GM18873 (cell line): ENCODE data around the gene DRAM1.

ENCODE experiments used
- ATAC-seq: cut with Tn5 transposase; IDR thresholded peaks from one replicate; pipeline ENCODE4 v1.9.1; 2021; ENCODE audit warnings: mild to moderate bottlenecking, moderate library complexity, moderate number of reproducible peaks; ENCODE audit not compliant: unreplicated experiment, low FRiP score

The DRAM1 gene

GRCh38 chr12:101876861-101877805 is at the start of gene DRAM1:
Gene DRAM1 (plus strand): TSS chr12:101877580. CDS start chr12:101877790, 210 bp downstream.
- ATAC-seq = peak; percentile 65

- no peak for ATAC-seq
Observed at GRCh38 chr12:101828463-101829196, 48.8 kb upstream of the DRAM1 start.

DNA sequence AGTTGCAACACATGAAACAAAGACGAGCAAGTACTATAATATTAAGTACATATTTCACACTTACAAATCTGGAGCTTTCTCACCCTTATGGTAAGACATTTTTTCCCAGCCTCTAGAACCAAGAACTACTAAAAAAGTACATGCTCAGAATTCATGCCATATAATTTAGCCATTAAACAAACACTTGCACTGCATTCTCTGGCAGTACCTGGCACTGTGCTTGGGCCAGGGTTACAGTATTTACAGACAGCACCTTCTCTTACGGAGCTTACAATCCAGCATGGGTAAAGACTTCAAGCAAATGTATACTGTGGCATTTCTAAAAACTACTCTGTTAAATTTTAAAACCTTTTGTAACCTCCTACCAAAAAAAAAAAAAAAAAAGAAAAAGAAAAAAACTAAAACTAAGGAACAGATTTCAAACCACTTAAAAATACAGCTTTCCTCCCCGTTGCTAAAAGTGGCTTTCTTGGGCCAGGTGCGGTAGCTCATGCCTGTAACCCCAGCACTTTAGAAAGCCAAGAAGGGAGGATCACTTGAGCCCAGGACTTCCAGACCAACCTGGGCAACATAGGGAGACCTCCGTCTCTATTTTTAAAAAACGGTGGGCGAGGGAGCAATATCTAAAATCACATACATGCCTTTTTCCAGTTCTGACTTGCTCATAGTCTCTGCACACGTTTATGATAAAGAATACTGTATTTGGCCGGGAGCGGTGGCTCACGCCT is 47.6 kb upstream of the DRAM1 start:
- no peak for ATAC-seq

- peak; percentile 84 for ATAC-seq
Observed at GRCh38 chr12:101830367-101831325, 46.7 kb upstream of the DRAM1 start, which contains the start of gene GNPTAB. Gene GNPTAB (minus strand): TSS chr12:101830959. CDS start chr12:101830675, 284 bp downstream.

DNA sequence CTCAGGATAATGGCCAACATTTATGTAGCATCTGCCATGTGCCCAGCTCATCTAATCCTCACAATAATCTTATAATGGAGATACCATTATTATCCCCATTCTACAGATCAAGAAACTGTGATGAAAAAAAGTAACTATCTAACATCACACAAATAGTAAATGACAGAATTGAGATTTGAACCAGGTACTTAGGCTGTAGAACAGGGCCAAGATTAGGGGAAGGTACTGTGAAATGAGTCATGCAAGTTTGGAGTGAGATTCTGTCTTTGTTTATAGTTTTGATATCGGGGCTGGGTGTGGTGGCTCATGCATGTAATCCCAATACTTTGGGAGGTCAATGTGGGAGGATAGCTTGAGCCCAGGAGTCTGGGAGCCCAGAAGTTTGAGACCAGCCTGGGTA is 45.4 kb upstream of the DRAM1 start:
- no peak for ATAC-seq

DNA sequence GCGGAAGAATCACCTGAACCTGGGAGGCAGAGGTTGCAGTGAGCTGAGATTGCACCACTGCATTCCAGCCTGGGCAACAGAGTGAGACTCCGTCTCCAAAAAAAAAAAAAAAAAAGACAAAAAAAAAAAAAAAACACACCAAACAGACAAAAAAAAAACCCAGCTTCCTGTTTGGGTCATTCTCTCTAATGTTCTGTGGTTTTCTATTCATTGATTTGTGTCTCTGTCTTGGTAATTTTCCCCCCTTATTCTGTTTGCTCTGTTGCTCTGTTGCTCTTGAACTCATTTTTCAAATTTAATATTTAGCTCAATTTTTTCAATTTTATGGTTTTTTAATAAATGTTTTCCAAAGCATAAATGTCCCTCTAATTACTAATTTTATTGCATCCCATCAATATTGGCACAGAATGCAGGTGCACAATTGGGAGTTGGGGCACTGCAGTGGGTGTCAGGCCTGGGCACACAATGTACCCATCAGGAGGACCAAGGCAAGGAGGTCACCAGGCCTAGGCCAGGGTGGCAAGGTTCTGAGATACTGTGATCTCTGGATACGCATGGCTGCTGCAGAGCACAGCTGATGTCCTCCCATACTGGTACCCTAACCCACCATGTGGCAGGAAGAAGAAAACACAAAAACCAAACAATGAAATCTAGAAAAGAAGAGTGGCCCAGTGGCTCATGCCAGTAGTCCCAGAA is 38.6 kb upstream of the DRAM1 start:
- ATAC-seq = peak; percentile 59

GRCh38 chr12:101839324-101840283 is 37.8 kb upstream of the DRAM1 start:
- no peak for ATAC-seq

DNA sequence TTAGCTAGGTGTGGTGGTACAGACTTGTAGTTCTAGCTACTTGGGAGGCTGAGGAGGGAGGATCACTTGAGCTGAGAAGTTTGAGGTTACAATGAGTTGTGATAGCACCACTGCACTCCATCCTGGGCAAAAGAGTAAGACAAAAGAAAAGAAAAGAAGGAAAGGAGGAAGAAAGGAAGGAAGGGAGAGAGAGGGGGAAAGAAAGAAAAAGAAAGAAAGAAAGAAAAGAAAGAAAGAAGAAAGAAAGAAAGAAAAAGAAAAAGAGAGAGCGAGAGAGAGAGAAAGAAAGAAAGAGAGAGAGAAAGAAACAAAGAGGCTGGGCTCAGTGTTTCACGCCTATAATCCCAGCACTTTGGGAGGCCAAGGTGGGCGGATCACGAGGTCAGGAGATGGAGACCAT is 36.3 kb upstream of the DRAM1 start:
- ATAC-seq = no peak

- no peak for ATAC-seq
Observed at GRCh38 chr12:101845137-101845711, 32.2 kb upstream of the DRAM1 start.

DNA sequence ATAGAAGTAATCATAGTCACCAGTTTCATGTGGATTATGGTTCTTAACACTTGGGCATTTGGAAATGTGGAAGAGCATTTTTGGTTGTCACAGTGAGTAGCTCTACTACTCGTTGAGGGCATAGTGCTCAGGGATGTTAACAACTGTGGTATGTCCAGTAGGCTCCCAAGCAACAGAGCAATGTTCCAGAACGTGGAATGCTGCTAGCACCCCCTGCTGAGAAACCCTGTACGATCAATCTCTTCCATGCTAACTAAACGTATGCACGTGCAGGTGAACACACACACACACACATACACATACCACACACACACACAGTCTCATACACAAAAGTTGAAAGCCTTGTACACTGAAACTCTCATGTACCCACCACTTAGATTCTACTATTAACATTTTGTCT is 30.1 kb upstream of the DRAM1 start:
- no peak for ATAC-seq

DNA sequence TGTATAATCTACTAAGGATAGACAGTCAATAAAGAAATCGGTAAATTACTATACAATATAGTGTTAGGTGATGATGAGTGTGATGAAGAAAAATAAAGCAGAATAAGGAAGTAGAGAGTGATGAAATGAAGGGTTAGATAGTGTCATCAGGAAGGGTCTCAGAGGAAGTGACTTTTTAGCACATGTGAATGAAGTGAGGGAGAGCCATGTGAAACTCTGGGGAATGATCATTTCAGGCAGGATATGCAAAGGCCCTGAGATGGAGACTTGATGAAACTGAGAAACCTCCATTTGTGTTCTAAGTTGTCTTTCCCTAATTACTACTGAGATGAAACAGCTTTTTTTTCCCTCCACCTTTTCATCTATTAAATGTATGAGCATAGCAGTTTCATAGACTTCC is 27.2 kb upstream of the DRAM1 start:
- ATAC-seq = no peak

DNA sequence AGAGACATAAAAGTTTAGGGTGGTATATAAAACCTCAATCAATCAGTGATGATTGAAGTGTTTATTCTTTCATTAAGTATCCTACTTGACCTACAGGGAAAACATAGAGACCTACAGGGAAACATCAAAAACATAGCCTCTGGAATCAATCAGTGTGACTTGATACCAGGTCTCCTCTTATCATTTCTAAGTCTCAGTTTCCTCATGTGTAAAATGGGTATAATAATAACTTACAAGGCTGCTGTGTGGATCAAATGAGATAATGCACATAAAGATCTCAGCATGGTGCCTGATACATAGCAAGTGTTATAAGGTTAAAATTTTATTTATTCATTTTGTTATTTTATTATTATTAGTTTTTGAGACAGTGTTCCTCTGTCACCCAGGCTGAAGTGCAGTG is 24.4 kb upstream of the DRAM1 start:
- ATAC-seq = no peak

- ATAC-seq = no peak
Observed at GRCh38 chr12:101854747-101855146, 22.6 kb upstream of the DRAM1 start.

GRCh38 chr12:101855364-101855884 is 22.0 kb upstream of the DRAM1 start:
- ATAC-seq = no peak

GRCh38 chr12:101855976-101856375 is 21.4 kb upstream of the DRAM1 start:
- no peak for ATAC-seq

DNA sequence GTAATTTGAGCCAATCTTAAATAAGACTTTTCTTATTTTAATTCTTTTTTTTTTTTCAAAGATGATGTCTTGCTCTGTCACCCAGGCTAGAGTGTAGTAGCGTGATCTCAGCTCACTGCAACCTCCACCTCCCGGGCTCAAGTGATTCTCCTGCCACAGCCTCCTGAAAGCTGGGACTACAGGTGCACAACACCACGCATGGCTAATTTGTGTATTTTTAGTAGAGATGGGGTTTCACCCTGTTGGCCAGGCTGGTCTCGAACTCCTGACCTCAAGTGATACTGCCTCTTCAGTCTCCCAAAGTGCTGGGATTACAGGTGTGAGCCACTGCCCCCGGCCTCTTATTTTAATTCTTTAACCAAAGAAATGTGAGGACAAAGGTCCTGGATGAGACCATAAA is 20.8 kb upstream of the DRAM1 start:
- peak; percentile 11 for ATAC-seq

DNA sequence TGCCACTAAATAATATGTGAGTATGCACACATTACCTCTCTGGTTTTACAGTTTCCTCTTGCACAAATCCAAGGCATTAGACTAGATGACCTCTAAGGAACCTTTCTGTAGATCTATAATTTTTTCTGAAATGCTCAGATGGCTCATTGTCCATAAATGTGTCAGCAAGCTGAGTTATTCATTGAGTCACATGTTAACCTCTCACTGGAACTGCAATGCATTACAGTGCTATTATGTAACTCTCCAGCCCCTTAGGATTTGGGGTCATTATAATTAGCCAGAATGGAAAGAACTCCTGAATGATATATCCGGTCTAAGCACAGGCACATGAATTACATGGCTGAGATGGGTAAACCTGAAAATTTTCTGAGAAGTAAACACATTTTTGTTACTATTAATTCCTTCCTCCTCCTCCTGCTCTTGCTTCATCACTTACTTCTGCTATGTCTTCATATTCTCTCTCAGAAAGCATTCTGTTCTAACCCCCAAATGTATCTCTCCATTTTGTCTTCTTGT is 20.3 kb upstream of the DRAM1 start:
- peak; percentile 54 for ATAC-seq
